Glomerular endothelial cell (primary cell): ENCODE measurements around the gene EPHB4. TPM values are rescaled to one million over a fixed set of nuclear protein-coding genes. Genes with fewer than 3 reads are reported as not detected.
A peak's percentile ranks its signal among the peaks of the same experiment; 100 is the strongest.
"Not testable (repeated sequence)": the region's sequence is repeated elsewhere in the genome, so short reads cannot be mapped to it uniquely, and the experiment has no call there.

Experiments
- DNase-seq: peaks from one replicate; pipeline ENCODE4 v3.0.0-alpha.2; 2011; ENCODE audit warnings: low read depth, low spot score; ENCODE audit errors: extremely low read depth
- total RNA-seq: library from RNA; depleted of rRNA; stranded (reverse); fragments of >200 nt; gene quantifications from 2 replicates; pipeline ENCODE4 v1.2.3, GENCODE V29; 2015

EPHB4 gene
- total RNA-seq, 1 donor from 2014 or later = 191 TPM

DNA sequence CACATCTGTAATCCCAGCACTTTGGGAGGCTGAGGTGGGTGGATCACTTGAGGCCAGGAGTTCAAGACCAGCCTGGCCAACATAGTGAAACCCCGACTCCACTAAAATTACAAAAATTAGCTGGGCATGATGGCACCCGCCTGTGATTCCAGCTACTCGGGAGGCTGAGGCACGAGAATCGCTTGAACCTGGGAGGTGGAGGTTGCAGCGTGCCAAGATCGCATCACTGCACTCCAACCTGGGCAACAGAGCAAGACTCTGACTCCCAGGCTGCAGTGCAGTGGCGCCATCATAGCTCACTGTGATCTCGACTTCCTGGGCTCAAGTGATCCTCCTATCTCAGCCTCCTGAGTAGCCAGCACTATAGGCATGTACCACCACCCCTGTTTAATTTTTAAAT, 27.6 kb upstream of the EPHB4 start:
- not testable (repeated sequence) for DNase-seq

- DNase-seq = no peak
Observed at GRCh38 chr7:100854146-100854895, 27.0 kb upstream of the EPHB4 start.

DNA sequence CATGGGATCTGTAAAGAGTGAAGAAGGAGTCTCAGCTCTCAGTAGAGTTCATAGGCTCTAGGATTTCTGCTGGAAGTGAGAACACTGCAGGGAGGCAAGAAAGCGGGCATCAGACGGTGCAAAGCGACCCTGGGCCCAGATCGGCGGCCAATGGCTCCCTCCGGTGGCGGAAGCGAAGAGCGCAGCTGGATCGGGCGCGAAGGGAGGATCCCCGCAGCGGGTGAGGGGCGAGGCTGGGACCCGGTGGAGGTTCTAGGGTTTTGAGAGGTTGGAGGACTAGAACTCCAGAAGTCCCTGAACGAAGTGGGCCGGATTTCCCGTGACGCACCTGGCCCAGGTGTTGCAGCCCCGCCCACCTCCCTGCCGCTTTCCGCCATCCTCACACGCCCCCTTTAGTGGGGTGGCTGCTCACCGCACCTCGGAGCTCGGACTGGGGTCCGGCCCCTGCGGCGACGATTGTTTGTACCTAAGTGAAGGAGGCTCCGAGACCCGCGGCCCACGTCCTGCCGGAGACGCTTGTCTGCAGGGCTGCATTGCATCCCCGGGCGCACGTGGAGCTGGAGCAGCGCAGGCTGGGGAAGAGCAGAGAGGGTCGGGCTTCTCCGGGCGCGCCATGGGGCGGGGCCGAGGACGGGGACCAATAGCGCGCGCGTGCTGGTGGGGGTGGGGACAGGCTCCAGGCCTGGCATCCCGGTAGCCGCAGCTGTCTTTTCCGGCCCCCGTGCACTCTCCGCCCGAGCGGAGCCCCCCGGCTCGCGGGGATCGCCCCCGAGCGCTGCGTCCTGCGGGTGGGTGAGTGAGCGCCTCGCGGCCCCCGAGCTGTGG, 24.9 kb upstream of the EPHB4 start, which contains the start of gene SLC12A9:
TSS of gene SLC12A9 (plus strand) at position 666 of the 825 bp plus-strand sequence. CDS start 1,485 bp downstream, outside the sequence.
- no peak for DNase-seq

- no peak for DNase-seq
Observed at GRCh38 chr7:100847360-100847759, 20.0 kb upstream of the EPHB4 start.

DNA sequence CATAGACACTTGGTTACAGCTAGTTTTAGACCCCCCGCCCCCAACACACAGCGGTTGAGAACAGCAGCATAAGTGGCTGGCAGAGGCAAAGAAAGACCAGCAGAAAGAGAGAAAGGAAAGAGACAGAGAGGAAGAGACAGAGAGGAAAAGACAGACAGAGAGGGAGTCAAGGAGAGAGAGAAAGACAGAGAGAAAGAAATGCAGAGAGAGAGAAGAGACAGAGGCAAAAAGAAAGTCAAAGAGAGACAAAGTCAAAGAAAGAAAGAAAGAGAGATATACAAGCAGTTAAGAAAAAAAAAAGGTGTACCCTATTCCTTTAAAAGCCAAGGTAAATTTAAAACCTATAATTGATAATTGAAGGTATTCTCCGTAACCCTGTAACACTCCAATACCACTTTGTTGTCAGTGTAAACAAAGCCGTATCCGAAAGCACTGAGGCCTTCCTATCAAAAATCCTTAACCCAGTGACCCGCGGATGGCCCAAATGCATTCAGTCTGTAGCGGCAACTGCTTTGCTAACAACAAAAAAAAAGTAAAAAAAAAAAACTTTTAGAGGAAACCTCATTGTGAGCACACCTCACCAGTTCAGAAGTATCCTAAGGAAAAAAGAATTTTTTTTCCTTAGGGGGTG, 13.3 kb upstream of the EPHB4 start:
- no peak for DNase-seq

GRCh38 chr7:100839361-100839760, 12.0 kb upstream of the EPHB4 start:
- no peak for DNase-seq

GRCh38 chr7:100837099-100837836, 9.9 kb upstream of the EPHB4 start:
- DNase-seq = no peak

DNA sequence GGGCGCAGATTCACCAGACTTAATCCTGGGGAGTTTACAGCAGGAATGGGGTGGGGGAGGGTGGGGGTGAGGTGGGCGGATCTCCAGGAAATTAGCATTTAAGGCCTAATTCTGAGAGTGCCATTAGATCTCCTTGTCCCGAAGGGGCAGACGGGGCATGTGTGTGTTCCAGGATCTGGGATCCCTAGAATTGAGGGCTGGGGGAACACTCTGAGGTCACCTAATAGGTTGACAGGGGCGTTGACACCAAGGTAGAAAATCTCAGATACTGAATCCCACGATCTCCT, 9.4 kb upstream of the EPHB4 start:
- no peak for DNase-seq

DNA sequence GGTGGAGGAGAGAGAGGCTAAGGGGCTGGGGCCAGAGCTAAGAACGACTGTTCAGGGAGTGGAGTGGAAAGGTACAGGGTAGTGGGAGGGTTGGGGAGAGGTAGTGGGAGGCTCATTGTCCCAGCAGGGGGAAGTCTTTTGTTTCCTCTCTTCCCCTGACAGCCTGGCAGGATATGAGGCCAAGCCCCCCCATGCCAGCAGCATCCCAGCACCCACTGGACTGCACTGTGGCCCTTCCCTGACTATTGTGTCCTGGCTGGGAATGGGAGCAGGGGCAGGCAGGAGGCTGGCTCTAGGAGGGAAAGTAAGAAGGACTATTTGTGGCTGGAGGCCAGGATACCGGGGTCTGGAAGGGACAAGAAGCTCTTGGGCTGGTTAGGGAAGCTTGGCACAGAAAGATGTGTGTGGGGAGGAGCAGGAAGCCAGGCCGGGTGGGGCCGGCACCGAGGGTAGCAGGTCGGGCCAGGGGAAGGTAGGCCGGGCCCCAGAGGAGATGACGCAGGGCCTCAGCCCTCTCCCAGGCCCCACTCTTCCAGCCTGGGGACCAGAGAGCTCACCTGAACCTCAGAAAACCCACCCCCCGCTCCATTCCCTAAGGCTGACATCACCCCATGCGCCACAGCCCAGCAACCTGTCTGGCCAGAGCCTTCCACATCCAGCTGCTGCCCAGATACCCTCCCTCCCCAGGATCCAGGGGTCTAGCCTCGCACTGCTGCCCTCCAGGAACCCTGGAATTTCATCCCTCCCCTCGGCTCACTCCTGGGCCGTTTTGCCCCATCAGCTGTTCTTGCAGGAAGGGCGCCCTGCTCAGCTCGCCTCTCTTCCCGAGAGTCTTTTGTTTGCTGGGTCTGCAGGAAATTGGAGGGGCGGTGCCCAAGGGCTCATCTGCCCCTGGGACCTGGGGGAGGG, 8.8 kb upstream of the EPHB4 start:
- DNase-seq = no peak

DNA sequence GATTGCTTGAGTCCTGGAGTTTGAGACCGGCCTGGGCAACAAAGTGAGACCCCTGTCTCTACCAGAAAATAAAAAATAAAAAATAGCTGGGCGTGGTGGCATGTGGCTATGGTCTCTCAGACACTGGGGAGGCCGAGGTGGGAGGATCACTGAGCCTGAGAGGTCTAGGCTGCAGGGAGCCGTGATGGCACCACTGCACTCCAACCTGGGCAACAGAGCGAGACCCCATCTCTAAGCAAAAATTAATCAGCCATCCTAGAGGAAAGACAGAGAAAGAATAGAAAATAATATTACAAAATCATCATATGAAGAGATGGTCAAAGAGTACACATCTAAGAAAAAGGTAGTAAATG, 4.9 kb upstream of the EPHB4 start:
- no peak for DNase-seq

DNA sequence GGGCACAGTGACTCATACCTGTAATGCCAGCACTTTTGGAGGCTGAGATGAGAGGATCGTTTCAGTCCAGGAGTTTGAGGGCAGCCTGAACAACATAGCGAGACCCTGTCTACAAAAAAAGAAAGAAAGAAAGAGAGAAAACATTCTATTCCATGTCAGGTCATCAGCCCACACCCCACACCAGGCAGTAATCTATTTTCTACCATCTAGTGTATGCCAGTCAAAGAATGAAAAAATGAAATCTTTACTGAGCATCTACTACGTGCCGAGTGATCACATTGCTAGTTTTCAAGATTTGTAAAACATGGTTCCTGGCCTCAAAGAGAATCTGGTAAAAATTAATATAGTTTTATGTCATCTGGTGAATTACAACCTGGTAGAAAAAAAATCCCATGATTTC, 3.1 kb upstream of the EPHB4 start:
- no peak for DNase-seq

- peak; percentile 82 for DNase-seq
Observed at GRCh38 chr7:100829150-100829716, 1.9 kb upstream of the EPHB4 start.

DNA sequence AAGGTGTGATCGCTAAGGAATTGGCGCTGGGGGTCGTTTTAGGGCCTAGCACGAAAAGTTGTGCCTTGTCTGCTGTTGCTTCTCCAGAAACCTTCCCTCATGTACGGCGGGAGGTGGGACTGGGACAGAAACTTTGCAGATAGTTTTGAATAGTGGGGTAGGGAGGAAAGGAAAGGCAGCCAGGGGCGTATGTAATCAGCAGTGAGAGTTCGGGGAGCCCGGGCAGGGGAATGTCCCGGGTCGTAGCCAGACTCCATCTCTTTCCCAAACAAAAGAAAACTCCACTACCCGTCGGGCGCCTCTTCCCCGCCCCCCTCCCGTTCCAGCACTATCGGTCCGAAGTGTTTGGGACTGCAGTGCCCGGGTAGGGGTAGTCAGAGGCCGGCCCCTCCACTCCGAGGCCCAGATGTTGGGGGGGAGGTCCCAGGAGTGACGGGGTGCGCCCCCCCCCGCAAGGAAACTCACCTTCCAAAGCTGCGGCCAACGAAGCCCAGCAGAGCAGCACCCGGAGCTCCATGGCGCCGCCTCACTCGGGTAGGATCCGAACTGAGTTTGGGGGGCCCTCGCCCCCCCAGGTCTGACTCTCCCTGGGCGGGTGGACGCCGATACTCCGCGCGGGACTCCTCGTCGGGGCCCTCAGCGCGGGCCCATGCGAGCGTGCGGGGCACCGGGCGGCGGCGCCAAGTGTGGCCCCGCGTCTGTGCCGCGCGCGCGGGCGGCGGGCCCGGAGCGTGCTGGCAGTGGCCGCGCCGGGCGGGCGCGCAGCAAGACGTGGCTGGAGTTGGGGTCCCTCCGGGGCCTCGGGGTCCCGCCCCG, 601 bp downstream of the EPHB4 start:
- no peak for DNase-seq

- no peak for DNase-seq
Observed at GRCh38 chr7:100825751-100826513, 1.4 kb downstream of the EPHB4 start.

DNA sequence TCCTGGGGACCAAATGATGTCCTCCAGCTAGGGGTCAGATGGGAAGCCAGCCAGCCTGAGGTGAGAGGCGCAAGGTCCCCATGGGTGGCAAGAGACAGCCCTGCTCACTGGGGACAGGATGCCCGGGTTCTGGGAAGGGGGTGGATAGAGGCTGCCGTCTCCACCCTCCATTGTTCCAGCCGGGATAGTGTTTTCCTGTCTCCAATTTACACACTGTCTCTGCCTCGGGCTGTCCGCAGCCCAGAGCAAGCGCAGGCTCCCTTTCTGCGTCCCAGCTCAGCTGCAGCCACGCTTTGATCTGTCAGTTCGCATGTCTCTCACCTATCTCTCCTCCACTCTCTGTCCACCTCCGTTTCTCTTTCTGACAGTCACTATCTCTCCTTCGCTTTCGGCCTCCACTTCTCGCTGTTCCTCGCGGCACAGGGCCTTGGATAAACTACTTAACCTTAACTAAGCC, 2.1 kb downstream of the EPHB4 start:
- DNase-seq = no peak

DNA sequence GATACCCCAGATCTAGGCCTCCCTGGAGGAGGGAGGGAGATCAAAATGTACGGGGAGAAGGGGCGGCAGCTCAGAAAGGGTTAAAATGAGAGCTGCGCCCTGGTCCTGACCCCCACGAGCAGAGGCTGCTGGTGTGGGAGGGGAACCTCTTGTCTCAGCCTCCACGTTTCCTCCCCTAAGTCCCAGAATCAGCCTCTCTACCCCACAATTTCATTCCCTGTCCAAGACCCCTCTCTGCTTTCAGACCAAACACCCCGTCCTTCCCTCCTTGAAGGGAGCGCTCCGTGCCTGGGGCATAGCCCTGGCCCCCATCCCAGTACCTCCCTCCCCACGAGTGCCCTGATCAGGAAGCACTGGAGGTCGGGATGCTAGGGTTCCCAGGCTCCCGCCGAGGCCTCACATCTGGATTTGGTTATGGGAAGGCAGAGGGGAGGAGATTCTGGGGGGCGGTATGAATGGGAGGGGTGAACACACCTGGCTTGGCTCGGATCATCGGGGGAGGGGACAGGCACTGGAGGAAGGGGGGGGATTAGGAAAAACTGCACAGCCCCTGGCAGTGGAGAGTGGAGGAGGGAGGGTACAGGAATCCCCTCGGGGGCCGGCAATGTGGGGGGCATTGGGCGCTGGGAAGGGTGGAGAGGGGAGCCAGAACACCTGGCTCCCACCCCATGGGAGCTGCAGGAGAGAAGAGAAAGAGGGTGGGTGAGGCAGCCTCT, 2.7 kb downstream of the EPHB4 start:
- DNase-seq = no peak

DNA sequence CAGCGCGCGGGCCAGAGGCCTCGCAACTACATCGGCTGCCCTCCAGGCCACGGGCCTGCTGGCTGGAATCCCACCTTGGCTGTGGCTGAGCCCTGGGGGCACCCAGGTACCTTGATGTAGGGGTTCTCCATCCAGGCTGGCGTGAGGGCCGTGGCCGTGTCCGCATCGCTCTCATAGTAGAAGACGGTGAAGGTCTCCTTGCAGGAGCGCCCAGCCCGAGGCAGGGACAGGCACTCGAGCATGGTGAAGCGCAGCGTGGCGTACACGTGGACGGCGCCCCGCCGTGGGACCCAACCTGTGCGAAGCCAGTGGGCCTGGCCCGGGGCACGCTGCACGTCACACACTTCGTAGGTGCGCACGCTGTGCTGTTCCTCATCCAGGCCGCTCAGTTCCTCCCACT, 3.8 kb downstream of the EPHB4 start:
- DNase-seq = no peak

DNA sequence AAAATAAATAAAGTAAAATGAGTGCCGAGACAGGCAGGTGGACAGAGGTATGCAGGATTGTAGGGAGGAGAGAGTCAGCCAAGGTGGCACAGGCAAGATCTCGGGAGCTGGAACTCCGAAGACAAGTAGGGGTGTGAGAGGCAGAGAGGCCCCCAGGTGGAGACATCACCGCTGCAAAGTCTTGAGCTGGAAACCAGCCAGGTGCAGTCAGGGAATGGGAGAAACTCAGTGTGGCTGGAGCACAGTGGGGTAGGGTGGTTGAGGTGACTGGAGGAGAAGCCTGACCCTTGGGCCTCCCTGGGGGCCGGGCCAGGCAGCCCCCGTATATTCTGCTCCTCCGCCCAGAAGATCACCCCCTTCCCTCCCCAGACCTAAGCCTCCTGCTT, 4.2 kb downstream of the EPHB4 start:
- DNase-seq = no peak
